Forelimb muscle (tissue), 1 donor: Measurements from ENCODE around the gene CARD10. TPM values are rescaled to one million over a fixed set of nuclear protein-coding genes. Genes with fewer than 3 reads are reported as not detected.
"Not testable (repeated sequence)": the region's sequence is repeated elsewhere in the genome, so short reads cannot be mapped to it uniquely, and the experiment has no call there.

Source experiments
- DNase-seq: peaks from one replicate; pipeline ENCODE4 v3.0.0-alpha.2; 2013; ENCODE audit warnings: low read depth
- polyA plus RNA-seq: library from polyadenylated mRNA; unstranded; fragments of 120-200 nt; gene quantifications from one replicate; pipeline ENCODE4 v1.2.1, GENCODE V29; 2013; ENCODE audit not compliant: insufficient read length

The CARD10 gene
- polyA plus RNA-seq, 1 donor: 10.8 TPM

GRCh38 chr22:37468201-37468695 is 51.0 kb downstream of the CARD10 start:
- not testable (repeated sequence) for DNase-seq

- no peak for DNase-seq
These were observed 51.7 kb downstream of the CARD10 start for GRCh38 chr22:37467391-37467955.

GRCh38 chr22:37464181-37464580 is 55.0 kb downstream of the CARD10 start:
- DNase-seq: no peak

- no peak for DNase-seq
These were observed 56.2 kb downstream of the CARD10 start for GRCh38 chr22:37462983-37463382.

- no peak for DNase-seq
These were observed 56.8 kb downstream of the CARD10 start for GRCh38 chr22:37462436-37462835.

GRCh38 chr22:37461961-37462360 is 57.3 kb downstream of the CARD10 start:
- no peak for DNase-seq

- no peak for DNase-seq
These were observed 58.5 kb downstream of the CARD10 start for GRCh38 chr22:37460684-37461083.

- no peak for DNase-seq
These were observed 60.0 kb downstream of the CARD10 start for GRCh38 chr22:37459206-37459605.

GRCh38 chr22:37457093-37457893 is 61.9 kb downstream of the CARD10 start:
- DNase-seq: no peak

GRCh38 chr22:37456346-37456745 is 62.9 kb downstream of the CARD10 start:
- no peak for DNase-seq

GRCh38 chr22:37455896-37456295 is 63.3 kb downstream of the CARD10 start:
- no peak for DNase-seq

GRCh38 chr22:37454857-37455686 is 64.1 kb downstream of the CARD10 start:
- DNase-seq: no peak

- no peak for DNase-seq
These were observed 65.5 kb downstream of the CARD10 start for GRCh38 chr22:37453696-37454095.

GRCh38 chr22:37451218-37451617 is 68.0 kb downstream of the CARD10 start:
- no peak for DNase-seq

- no peak for DNase-seq
These were observed 69.7 kb downstream of the CARD10 start for GRCh38 chr22:37449331-37450001.

GRCh38 chr22:37448516-37449127 is 70.6 kb downstream of the CARD10 start:
- no peak for DNase-seq

GRCh38 chr22:37445501-37445900 is 73.7 kb downstream of the CARD10 start:
- no peak for DNase-seq

- no peak for DNase-seq
These were observed 75.2 kb downstream of the CARD10 start for GRCh38 chr22:37443977-37444376.

GRCh38 chr22:37443086-37443485 is 76.1 kb downstream of the CARD10 start:
- no peak for DNase-seq

- DNase-seq: no peak
These were observed 76.7 kb downstream of the CARD10 start for GRCh38 chr22:37442537-37442936.

GRCh38 chr22:37442135-37442534 is 77.1 kb downstream of the CARD10 start:
- no peak for DNase-seq
